ENCODE data around the gene BATF3.
A peak's percentile ranks its signal among the peaks of the same experiment; 100 is the strongest.
"Not testable (repeated sequence)": the region's sequence is repeated elsewhere in the genome, so short reads cannot be mapped to it uniquely, and the experiment has no call there.

The BATF3 gene

GRCh38 chr1:212699625-212700222 lies at the start of gene BATF3:
BATF3 (minus strand) TSS chr1:212699840; CDS start chr1:212699762, 78 bp downstream.
- peaks cover 10% of the 10 kb centered on the region; the same call in 1 of the 2 replicates for H3K4me1 ChIP-seq (ENCODE audit: insufficient read depth, low read length)
- H3K36me3 ChIP-seq (ENCODE audit: insufficient read depth, low read length), result no peaks in the 10 kb centered on the region
- H3K9ac ChIP-seq (ENCODE audit: low read depth, low read length), result peak within 1 kb of the TSS; percentile 74
- no peaks in the 10 kb centered on the region for H3K9me3 ChIP-seq (ENCODE audit: control insufficient read depth, insufficient read depth, low read length)

GRCh38 chr1:212746546-212746945 lies 46.9 kb upstream of the BATF3 start:
- Histone ChIP-seq H3K36me3 (ENCODE audit: insufficient read depth, low read length) (no peaks in the 10 kb centered on the region), H3K4me1 (ENCODE audit: insufficient read depth, low read length) (peaks cover 6% of the 10 kb centered on the region; the same call in 1 of the 2 replicates), H3K9ac (ENCODE audit: low read depth, low read length) (no peak overlapping the region), H3K9me3 (ENCODE audit: control insufficient read depth, insufficient read depth, low read length) (peaks cover 5% of the 10 kb centered on the region)

- no peak overlapping the region for H3K9ac ChIP-seq (ENCODE audit: low read depth, low read length)
- peaks cover 4% of the 10 kb centered on the region; the same call in 1 of the 2 replicates for H3K4me1 ChIP-seq (ENCODE audit: insufficient read depth, low read length)
- peaks cover 4% of the 10 kb centered on the region; the same call in 1 of the 2 replicates for H3K36me3 ChIP-seq (ENCODE audit: insufficient read depth, low read length)
- peaks cover 8% of the 10 kb centered on the region for H3K9me3 ChIP-seq (ENCODE audit: control insufficient read depth, insufficient read depth, low read length)
Measured at GRCh38 chr1:212745303-212745702, 45.7 kb upstream of the BATF3 start.

- no peak overlapping the region for H3K9ac ChIP-seq (ENCODE audit: low read depth, low read length)
- peaks cover 7% of the 10 kb centered on the region for H3K36me3 ChIP-seq (ENCODE audit: insufficient read depth, low read length)
Measured at GRCh38 chr1:212743901-212744475, 44.3 kb upstream of the BATF3 start.

GRCh38 chr1:212738330-212738729 lies 38.7 kb upstream of the BATF3 start:
- H3K9me3 ChIP-seq (ENCODE audit: control insufficient read depth, insufficient read depth, low read length), result peaks cover 8% of the 10 kb centered on the region
- H3K4me1 ChIP-seq (ENCODE audit: insufficient read depth, low read length), result no peaks in the 10 kb centered on the region
- H3K36me3 ChIP-seq (ENCODE audit: insufficient read depth, low read length), result peaks cover 11% of the 10 kb centered on the region
- H3K9ac ChIP-seq (ENCODE audit: low read depth, low read length), result no peak overlapping the region

More at GRCh38 chr1:212743901-212744475, 44.3 kb upstream of the BATF3 start:
- no peaks in the 10 kb centered on the region for H3K4me1 ChIP-seq (ENCODE audit: insufficient read depth, low read length)
- H3K9me3 ChIP-seq (ENCODE audit: control insufficient read depth, insufficient read depth, low read length), result peaks cover 8% of the 10 kb centered on the region

- H3K9me3 ChIP-seq (ENCODE audit: control insufficient read depth, insufficient read depth, low read length), result peaks cover 8% of the 10 kb centered on the region
- peaks cover 11% of the 10 kb centered on the region for H3K36me3 ChIP-seq (ENCODE audit: insufficient read depth, low read length)
- no peak overlapping the region for H3K9ac ChIP-seq (ENCODE audit: low read depth, low read length)
- no peaks in the 10 kb centered on the region for H3K4me1 ChIP-seq (ENCODE audit: insufficient read depth, low read length)
Measured at GRCh38 chr1:212737559-212737958, 37.9 kb upstream of the BATF3 start.

- Histone ChIP-seq H3K9ac (ENCODE audit: low read depth, low read length) (no peak overlapping the region), H3K4me1 (ENCODE audit: insufficient read depth, low read length) (no peaks in the 10 kb centered on the region), H3K9me3 (ENCODE audit: control insufficient read depth, insufficient read depth, low read length) (no peaks in the 10 kb centered on the region), H3K36me3 (ENCODE audit: insufficient read depth, low read length) (no peaks in the 10 kb centered on the region; the same call in none of the 2 replicates)
Measured at GRCh38 chr1:212733109-212733508, 33.5 kb upstream of the BATF3 start.

GRCh38 chr1:212731630-212732029 lies 32.0 kb upstream of the BATF3 start:
- Histone ChIP-seq H3K4me1 (ENCODE audit: insufficient read depth, low read length) (no peaks in the 10 kb centered on the region), H3K9me3 (ENCODE audit: control insufficient read depth, insufficient read depth, low read length) (no peaks in the 10 kb centered on the region), H3K9ac (ENCODE audit: low read depth, low read length) (no peak overlapping the region), H3K36me3 (ENCODE audit: insufficient read depth, low read length) (no peaks in the 10 kb centered on the region; the same call in none of the 2 replicates)

GRCh38 chr1:212728606-212729005 lies 29.0 kb upstream of the BATF3 start:
- H3K9ac ChIP-seq (ENCODE audit: low read depth, low read length), result no peak overlapping the region
- no peaks in the 10 kb centered on the region; the same call in none of the 2 replicates for H3K36me3 ChIP-seq (ENCODE audit: insufficient read depth, low read length)
- no peaks in the 10 kb centered on the region for H3K4me1 ChIP-seq (ENCODE audit: insufficient read depth, low read length)
- peaks cover 4% of the 10 kb centered on the region; the same call in 1 of the 2 replicates for H3K9me3 ChIP-seq (ENCODE audit: control insufficient read depth, insufficient read depth, low read length)

GRCh38 chr1:212727386-212728181 lies 27.9 kb upstream of the BATF3 start:
- Histone ChIP-seq H3K9ac (ENCODE audit: low read depth, low read length) (no peak overlapping the region), H3K4me1 (ENCODE audit: insufficient read depth, low read length) (no peaks in the 10 kb centered on the region), H3K9me3 (ENCODE audit: control insufficient read depth, insufficient read depth, low read length) (peaks cover 4% of the 10 kb centered on the region; the same call in 1 of the 2 replicates), H3K36me3 (ENCODE audit: insufficient read depth, low read length) (no peaks in the 10 kb centered on the region; the same call in none of the 2 replicates)

GRCh38 chr1:212724679-212725078 lies 25.0 kb upstream of the BATF3 start:
- not testable (repeated sequence) for H3K4me1 ChIP-seq (ENCODE audit: insufficient read depth, low read length); H3K9ac ChIP-seq (ENCODE audit: low read depth, low read length); H3K9me3 ChIP-seq (ENCODE audit: control insufficient read depth, insufficient read depth, low read length)

GRCh38 chr1:212722270-212722957 lies 22.8 kb upstream of the BATF3 start:
- Histone ChIP-seq H3K9me3 (ENCODE audit: control insufficient read depth, insufficient read depth, low read length) (peaks cover 4% of the 10 kb centered on the region; the same call in 1 of the 2 replicates), H3K4me1 (ENCODE audit: insufficient read depth, low read length) (no peaks in the 10 kb centered on the region), H3K9ac (ENCODE audit: low read depth, low read length) (no peak overlapping the region), H3K36me3 (ENCODE audit: insufficient read depth, low read length) (no peaks in the 10 kb centered on the region; the same call in 1 of the 2 replicates)

More at GRCh38 chr1:212724679-212725078, 25.0 kb upstream of the BATF3 start:
- H3K36me3 ChIP-seq (ENCODE audit: insufficient read depth, low read length), result not testable (repeated sequence)

- no peak overlapping the region for H3K9ac ChIP-seq (ENCODE audit: low read depth, low read length)
- H3K4me1 ChIP-seq (ENCODE audit: insufficient read depth, low read length), result no peaks in the 10 kb centered on the region
- H3K9me3 ChIP-seq (ENCODE audit: control insufficient read depth, insufficient read depth, low read length), result peaks cover 4% of the 10 kb centered on the region; the same call in 1 of the 2 replicates
- no peaks in the 10 kb centered on the region; the same call in 1 of the 2 replicates for H3K36me3 ChIP-seq (ENCODE audit: insufficient read depth, low read length)
Measured at GRCh38 chr1:212721388-212722247, 22.0 kb upstream of the BATF3 start.
